GM18507 (cell line): ENCODE measurements around the gene ANKS1B.
"Not testable (repeated sequence)": the region's sequence is repeated elsewhere in the genome, so short reads cannot be mapped to it uniquely, and the experiment has no call there.

ENCODE experiments used
- DNase-seq: peaks from one replicate; pipeline ENCODE4 v3.0.0; 2011; ENCODE audit warnings: low read depth; ENCODE audit not compliant: insufficient read length; ENCODE audit errors: extremely low spot score
- FAIRE-seq: peaks from 2 replicates; lab custom pipeline; 2011; peaks lifted over from hg19 to GRCh38; lab: Jason Lieb, UNC

Gene ANKS1B

DNA sequence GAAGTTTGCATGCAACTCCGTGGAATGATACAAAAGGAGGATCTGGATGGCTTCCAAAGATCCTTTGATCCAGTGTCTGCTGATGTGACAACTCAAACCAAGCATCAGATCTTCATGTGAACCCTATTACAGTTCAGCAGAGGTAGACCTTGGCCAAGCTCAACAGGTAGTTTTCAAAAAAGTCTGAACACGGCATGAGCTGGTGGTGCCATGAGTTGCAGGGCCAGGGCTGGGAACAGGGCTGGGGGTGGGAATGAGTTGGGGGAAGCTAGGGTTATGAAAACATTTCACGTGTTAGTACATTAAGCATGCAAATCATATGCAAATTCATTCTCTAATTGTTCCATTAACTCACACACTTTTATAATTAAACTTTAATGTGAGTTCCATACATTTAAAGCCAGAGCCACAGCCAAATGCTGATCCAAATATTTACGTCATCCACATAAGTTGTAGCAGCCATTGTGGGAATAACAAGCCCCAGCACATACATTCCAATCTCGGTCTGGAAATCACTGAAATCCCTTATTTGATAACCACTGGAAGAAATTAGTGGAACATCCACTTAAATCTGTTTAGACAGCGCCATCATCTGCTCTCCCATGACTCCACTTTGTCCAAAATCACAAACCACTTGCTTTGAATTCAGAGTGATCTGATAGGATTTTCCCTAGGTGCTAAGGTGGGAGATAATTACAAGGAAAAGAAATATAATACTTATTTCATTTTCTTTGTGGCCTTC, 1181.1 kb downstream of the ANKS1B start:
- FAIRE-seq, result no peak

DNA sequence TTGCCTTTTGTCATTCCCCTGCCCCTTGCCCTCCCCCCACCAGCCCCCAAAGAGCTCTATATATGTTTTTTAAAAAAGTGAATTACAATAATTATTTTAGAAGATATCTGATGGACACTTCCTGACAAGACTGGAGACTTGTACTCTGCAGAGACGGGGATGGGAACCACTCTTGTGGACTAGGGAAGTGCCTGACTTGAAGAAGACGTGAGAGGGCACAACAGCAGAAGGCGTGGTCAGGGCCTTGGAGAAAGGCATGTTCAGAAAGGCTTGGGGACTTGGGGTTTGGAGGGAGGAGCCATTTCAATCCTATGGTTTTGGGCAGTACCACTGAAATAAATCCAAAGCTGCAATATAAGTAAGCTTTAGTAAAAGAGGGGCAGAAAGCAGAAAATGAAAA, 1184.9 kb downstream of the ANKS1B start:
- no peak for FAIRE-seq
- no peak for DNase-seq

More for the DNA sequence above, 1181.1 kb downstream of the ANKS1B start:
- no peak for DNase-seq

DNA sequence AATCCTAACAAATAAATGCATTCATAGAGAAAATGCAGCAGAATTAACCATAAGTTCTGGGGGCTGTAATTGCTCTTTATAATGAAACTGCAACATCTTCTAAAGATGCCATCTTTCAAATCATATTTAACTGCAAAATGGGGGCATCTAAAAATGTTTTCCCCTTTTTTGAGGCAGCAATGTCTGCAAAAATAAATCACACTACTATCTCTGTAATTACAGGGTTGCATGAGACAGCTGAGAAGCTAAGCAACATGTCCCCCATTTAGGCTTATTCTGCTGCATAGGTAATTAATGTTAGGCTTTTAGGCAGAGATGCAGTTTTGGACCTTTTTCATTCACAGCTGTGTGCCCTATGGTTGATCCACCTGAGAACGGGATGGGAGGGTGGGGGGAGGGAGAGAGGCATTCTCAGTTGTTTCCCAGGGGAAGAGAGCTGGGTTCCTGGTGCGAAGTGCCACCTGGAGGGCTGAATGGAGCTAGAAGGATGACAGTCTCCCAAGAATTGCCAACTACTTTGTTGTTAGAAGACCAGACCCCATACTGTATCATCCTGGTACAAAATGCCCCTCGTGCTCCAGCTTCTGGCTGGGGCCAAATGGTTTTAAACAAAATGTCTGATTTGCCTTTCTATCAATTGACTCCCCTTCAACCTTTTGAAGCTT, 1185.5 kb downstream of the ANKS1B start:
- FAIRE-seq, result no peak

DNA sequence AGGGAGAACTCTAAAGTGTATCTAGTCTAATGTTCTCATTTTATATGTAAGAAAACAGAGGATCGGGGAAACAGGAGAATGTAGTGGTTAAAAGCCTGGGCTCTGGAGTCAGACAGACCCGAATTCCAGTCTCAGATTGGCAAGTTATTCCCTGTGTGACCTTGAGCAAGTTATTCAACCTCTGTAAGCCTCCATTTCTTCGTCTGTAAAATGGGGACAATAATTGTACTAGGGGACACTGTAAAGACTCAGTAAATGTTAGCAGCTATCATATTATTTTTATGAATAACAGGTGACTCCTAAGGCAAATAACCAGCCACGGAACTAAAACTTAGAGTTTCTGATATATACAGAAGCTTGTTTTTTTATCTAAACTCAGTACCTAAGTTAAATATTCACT, 1187.5 kb downstream of the ANKS1B start:
- FAIRE-seq (no peak), DNase-seq (no peak)

More for the DNA sequence above, 1185.5 kb downstream of the ANKS1B start:
- no peak for DNase-seq

DNA sequence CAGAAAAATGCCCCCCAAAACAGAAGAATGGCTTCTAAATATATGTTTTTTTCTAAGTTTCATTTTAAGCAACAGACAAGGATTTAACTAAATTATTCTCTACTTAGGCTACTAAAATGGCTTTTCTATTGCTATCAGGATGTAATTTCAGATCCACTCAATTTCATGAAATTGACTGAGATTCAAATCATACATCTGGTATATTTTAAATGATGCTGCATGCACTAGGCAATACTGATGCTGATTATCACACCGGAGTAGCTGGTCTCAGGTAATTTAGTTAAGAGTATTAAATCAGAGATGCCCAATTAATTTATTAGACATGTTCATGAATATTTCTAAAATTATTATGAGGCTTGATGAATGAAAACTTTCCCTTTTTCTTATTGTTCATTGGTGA, 1188.0 kb downstream of the ANKS1B start:
- DNase-seq (no peak), FAIRE-seq (no peak)

DNA sequence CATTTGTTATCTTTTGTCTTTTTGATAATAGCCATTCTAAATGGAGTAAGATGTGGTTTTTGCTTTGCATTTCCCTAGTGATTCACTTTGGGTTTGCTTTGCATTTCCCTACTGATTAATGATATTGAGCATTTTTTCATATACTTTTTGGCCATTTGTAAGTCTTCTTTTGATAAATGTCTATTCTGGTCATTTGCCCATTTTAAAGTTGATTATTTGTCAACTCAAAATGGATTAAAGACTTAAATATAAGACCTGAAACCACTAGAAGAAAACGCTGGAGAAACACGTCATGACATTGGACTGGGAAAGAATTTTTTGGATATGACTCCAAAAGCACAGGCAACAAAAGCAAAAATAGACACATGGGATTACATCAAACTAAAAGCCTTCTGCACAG, 1191.6 kb downstream of the ANKS1B start:
- no peak for DNase-seq
- no peak for FAIRE-seq

DNA sequence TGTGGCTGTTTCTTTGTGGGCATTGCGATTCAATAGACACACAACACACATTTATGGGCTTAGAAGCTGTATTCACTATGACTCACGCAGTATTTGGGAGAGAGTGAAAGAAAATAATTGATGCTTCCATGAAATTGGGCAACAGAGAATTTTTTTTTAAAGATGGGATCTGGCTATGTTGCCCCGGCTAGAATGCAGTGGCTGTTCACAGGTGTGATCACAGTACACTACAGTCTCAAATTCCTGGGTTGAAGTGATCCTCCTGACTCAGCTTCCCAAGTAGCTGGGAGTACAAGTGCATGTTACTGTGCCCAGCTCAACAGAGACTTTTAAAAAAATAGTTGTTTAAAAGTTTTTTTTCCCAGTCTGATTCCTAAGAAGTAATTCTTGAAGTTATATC, 1193.3 kb downstream of the ANKS1B start:
- no peak for FAIRE-seq
- DNase-seq, result no peak

DNA sequence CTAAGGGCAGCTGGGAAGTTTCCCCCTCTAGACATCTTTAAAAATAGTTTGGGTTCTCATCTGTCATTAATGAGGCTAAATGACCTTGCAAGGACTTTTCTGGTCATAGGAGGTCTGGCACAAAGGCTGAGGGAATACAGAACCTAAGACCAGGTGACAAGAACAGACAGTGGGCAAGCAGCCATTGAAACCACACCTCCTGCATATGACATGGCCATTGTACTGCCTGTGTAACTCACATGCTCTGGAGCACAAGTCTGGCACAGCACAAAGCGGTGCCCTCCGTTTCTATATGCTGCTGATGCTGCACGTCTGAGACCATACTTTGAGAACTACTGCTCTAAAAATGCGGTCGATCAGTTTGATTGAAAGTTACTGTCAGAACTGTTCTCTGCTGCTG, 1196.3 kb downstream of the ANKS1B start:
- FAIRE-seq (no peak), DNase-seq (no peak)

DNA sequence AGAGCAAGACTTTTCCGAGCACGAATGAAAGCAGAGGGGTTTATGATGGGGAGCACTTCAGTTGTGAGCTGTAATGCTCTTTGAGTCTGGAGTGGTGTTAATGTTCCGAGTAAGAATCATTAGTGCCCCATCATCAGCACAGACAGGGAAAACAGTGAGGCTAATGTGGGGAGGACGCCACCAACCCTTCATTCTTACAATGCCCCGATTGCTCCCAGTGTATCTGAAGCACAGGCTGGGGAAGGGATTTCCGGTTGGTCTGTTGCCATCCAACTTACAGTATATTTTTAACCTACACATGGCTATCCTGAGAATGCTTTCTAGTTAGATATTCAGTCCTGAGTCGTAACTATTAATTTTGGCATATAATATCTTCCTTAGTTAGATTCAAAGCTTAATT, 1198.1 kb downstream of the ANKS1B start:
- DNase-seq (no peak), FAIRE-seq (no peak)

DNA sequence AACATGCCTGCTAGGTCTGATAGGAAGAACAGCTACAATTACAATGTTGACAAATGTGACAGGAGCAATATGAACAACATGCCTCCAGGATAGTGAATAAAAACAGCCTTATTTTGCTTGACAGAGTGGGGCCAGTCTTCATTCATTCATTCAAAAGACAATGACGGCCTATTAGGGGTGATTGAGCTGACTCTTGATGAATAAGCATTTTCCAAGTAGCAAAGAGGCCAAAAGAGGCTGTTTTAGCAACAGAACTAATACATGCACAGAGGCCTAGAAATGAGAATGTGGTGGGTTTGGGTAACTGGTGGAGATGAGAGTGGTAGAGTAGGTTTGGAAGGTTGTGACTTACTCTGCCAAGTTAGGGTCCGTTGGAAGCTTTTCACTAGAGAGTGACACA, 1201.3 kb downstream of the ANKS1B start:
- FAIRE-seq, result no peak
- no peak for DNase-seq

DNA sequence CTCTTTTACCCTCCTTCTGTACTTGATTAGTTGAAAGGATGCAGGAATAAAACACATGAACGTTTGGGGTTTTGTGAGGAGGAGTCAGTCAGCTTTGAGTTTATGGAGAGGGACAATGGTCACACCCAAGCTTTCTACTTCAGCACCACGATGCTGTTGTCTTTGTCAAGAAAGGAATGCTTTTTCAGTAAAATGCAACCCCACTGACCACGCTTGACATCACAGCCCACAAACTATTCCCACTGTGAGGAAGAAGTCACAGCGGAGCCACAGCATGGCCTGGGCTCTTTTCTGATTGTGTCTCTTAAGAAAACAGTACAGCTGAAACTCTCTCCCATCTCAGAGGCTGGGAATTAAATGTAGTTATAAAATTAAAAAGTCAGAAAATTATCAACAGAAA, 1204.5 kb downstream of the ANKS1B start:
- FAIRE-seq, result no peak

DNA sequence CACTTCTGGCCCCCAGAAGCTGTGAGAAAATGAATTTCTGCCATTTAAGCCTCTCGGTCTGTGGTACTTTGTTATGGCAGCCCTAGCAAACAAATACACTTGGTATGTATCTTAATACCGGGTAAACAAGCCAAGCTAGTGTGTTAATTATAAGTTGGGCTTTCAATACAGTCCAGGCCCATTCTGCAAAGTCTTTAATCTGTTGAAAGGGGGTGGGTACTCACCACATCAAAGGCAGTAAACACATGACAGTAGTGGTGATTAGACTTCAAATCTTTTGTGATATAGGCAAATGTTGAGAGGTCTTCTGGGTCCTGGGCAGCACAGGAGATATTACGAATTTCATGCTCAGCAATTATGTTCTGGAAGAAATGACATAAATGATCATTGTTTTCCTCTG, 1211.9 kb downstream of the ANKS1B start:
- FAIRE-seq (no peak), DNase-seq (no peak)

More for the DNA sequence above, 1204.5 kb downstream of the ANKS1B start:
- no peak for DNase-seq

DNA sequence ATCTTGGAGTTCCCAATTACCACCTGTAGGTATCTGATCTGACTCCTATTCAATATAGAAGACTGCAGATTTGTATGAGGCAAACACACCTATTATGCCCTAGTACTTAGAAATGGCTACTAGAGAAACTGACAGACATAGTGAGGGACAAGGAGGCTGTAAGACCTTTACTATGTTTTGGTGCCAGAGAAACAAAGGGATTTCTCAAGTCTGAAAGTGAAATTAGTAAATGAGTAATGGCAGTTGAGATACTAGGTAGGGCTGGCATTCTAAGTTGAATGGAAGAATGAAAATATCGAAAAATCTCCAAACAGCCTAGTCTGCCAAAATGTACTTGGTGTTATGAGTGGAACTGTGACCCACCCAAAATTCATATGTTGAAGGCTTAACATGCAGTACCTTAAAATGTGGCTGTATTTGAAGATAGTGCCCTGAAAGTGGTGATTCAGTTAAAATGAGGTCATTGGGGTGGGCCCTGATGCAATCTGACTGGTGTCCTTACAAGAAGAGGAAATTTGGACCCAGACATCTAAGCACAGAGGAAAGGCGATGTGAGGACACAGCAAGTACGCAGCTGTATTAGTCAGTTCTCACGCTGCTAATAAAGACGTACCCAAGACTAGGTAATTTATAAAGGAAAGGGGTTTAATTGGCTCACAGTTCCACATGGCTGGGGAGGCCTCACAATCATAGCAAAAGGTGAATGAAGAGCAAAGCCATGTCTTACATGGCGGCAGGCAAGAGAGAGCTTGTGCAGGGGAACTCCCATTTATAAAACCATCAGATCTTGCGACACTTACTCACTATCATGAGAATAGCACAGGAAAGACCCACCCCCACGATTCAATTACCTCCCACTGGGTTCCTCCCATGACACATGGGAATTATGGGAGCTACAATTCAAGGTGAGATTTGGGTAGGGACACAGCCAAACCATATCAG, 1212.7 kb downstream of the ANKS1B start:
- DNase-seq, result no peak
- FAIRE-seq, result no peak

DNA sequence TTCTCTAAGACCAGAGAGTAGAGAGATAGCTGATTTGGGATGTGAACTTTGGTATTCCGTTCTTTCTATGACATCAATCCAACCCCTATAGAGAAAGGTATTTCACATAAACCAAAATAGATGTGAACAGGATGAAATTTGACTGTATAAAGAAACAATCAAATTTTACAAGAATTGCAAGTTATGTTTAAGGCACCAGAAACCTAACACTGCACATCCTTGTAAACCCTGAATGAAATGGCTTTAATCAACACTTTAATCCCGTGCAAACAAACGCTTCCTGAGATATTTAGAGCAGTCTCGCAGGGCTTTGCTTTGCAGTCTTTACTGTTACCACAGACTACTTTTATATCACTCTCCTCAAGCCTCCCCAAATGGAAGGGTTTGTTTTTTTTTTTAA, 1214.5 kb downstream of the ANKS1B start:
- FAIRE-seq (no peak), DNase-seq (no peak)

DNA sequence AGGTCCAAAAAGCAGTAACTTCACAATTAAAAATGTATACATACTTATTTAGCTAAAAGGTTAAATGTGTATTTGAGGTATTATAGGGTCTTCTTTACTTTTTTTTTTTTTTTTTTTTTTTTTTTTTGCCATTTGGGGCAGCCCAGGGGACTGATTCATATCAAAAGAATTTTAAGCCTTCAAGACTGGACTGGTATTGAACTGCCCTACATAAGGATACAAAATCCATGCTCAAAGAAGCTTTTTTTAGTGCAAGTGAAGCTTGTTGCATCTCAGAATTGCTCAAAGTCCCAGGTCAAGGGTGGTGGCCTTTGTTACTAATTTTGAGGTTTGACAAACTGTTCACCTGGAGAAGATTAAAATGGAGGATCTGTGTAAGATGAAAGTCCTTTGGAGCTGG, 1215.7 kb downstream of the ANKS1B start:
- FAIRE-seq (no peak), DNase-seq (no peak)

DNA sequence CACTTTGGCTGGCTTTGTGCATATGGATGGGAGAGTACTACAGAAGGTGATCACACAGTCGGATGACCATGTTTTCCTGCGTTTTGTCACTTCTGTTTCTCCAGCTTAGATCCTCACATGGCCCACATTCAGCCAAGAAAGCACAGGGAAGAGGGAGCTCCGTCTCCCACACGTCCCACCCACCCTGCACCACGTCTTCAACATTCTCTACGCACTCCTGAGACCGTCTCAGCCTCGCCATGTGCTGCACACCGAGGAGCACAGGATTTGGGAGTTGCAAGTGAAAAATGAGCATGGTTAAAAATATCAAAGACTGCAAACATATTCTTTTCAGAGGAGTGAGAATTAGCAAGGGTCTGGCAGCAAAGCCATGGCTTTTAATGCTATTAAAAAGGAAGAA, 1217.5 kb downstream of the ANKS1B start:
- DNase-seq, result no peak
- FAIRE-seq, result no peak

DNA sequence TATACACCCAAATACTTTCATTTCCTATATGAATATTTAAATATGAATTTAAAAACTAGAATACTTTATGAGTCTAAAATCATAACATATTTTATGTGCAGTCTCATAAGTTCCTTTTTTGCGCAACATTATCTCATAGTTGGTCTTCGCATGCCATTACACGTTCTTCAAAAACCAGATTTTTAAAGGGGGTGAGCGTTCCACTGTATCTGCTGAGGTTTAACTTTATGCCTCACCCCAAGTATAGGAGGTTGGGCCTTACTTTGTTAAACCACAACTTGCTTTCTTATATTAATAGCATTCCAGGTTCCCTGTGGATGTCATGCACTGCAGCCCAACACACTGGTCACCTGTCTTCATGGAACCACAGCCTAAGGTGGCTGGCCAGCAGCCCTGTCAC, 1221.1 kb downstream of the ANKS1B start:
- DNase-seq (no peak), FAIRE-seq (no peak)

DNA sequence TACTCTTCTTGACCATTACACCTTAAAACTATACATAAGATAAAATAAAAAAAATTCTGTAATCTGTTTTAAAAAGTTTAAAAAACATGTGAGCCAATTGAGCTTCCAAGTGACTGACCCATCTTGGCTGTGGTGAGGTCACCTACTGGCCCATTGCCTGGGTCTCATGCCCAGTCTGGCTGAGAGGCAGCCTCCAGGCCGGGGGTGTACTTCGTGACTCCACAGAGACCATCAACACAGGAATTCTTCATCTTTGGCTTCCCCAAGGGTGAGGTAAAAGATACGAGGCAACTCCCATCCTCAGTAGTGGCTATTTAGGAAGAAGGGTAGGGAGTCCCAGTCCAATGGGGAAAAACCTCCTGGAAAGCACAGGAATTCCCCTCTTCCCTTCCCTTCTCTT, 1226.4 kb downstream of the ANKS1B start:
- no peak for DNase-seq
- no peak for FAIRE-seq

DNA sequence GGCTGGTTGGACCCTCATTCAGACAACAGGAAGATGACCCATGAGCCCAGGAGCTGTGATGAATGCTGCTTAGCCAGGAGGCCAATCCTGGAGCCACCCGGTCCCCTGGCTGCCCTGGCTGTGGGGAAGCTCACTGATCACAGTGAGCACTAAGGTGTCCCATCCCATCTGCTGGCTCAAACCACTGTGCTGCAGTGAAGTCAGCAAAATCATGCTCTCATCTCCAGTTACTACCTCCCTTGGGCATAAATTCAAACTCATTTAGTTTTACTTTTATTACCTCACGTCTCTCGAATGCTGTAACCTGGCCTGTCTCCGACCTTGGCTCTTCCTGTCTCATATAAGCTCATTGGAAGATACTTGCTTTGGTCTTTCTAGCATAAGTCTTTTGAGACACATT, 1227.3 kb downstream of the ANKS1B start:
- DNase-seq (no peak), FAIRE-seq (no peak)

DNA sequence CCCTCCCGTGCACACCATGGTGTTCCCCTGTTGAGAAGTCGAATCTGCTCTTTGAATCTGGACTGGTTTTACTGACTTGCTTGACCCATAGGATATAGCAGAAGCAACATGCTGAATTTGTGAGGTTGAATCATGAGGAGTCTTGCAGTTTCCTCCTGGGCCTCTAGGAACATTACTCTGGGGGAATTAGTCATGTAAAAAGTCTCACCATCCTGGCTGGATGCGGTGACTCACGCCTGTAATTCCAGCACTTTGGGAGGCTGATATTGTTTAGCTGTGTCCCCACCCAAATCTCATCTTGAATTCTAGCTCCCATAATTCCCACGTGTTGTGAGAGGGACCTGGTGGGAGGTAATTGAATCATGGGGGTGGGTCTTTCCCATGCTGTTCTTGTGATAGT, 1228.9 kb downstream of the ANKS1B start:
- not testable (repeated sequence) for DNase-seq, FAIRE-seq
